WTC11 (cell line): ENCODE results near the gene PNMA6E.

Source experiments
- CREM ChIP-seq: sonication (generic); formaldehyde crosslinking; IDR thresholded peaks from 2 replicates; pipeline ENCODE4 v1.8.1; 2022; ENCODE audit warnings: mild to moderate bottlenecking, missing genetic modification reagents, moderate library complexity
- E2F4 ChIP-seq: sonication (generic); formaldehyde crosslinking; IDR thresholded peaks from 2 replicates; pipeline ENCODE4 v1.8.1; 2022; ENCODE audit warnings: low read depth, mild to moderate bottlenecking, moderate library complexity, missing genetic modification reagents, borderline replicate concordance
- JUN ChIP-seq: sonication (generic); formaldehyde crosslinking; IDR thresholded peaks from 2 replicates; pipeline ENCODE4 v1.8.0; 2023; ENCODE audit warnings: mild to moderate bottlenecking, missing genetic modification reagents
- NR1H2 ChIP-seq: sonication (generic); formaldehyde crosslinking; IDR thresholded peaks from 2 replicates; pipeline ENCODE4 v1.9.0; 2021; ENCODE audit warnings: mild to moderate bottlenecking, moderate library complexity, missing genetic modification reagents
- NR2C2 ChIP-seq: sonication (generic); formaldehyde crosslinking; IDR thresholded peaks from 2 replicates; pipeline ENCODE4 v1.8.0; 2022; ENCODE audit warnings: mild to moderate bottlenecking, missing genetic modification reagents
- SOX15 ChIP-seq: fragments of 250-450 bp; sonication (Bioruptor Pico); IDR thresholded peaks from 2 replicates; pipeline ENCODE4 v1.9.0; 2021; ENCODE audit warnings: mild to moderate bottlenecking
- TEAD4 ChIP-seq: sonication (generic); formaldehyde crosslinking; IDR thresholded peaks from 2 replicates; pipeline ENCODE4 v1.8.0; 2022; ENCODE audit warnings: mild to moderate bottlenecking, missing genetic modification reagents
- ZNF232 ChIP-seq: sonication (generic); formaldehyde crosslinking; IDR thresholded peaks from 2 replicates; pipeline ENCODE4 v1.8.0; 2022; ENCODE audit warnings: mild to moderate bottlenecking, missing genetic modification reagents
- ZNF423 ChIP-seq: fragments of 250-450 bp; sonication (Bioruptor Pico); IDR thresholded peaks from 2 replicates; pipeline ENCODE4 v2.1.2; 2022; ENCODE audit warnings: mild to moderate bottlenecking, moderate library complexity
- TF ChIP-seq, protein P1 (sequence below): fragments of 200-600 bp; IDR thresholded peaks from 2 replicates; pipeline ENCODE4 v1.8.0; 2022; ENCODE audit warnings: antibody characterized with exemption
- TF ChIP-seq, protein P2 (sequence below): sonication (generic); formaldehyde crosslinking; IDR thresholded peaks from 2 replicates; pipeline ENCODE4 v1.8.0; 2023; ENCODE audit warnings: missing genetic modification reagents, mild to moderate bottlenecking, borderline replicate concordance
- TF ChIP-seq, protein P3 (sequence below): sonication (generic); formaldehyde crosslinking; IDR thresholded peaks from 2 replicates; pipeline ENCODE4 v1.8.0; 2022; ENCODE audit warnings: missing genetic modification reagents
- TF ChIP-seq, protein P4 (sequence below): sonication (generic); formaldehyde crosslinking; IDR thresholded peaks from 2 replicates; pipeline ENCODE4 v1.8.0; 2023; ENCODE audit warnings: missing genetic modification reagents

GRCh38 chrX:153417637-153418036 is 16.5 kb upstream of the PNMA6E start:
- TF ChIP-seq NR2C2 (CRISPR knock-in tag), result no peak
- no peak for TF ChIP-seq TEAD4 (CRISPR knock-in tag)
- no peak for TF ChIP-seq ZNF232 (CRISPR knock-in tag)
- TF ChIP-seq, protein P1, sequence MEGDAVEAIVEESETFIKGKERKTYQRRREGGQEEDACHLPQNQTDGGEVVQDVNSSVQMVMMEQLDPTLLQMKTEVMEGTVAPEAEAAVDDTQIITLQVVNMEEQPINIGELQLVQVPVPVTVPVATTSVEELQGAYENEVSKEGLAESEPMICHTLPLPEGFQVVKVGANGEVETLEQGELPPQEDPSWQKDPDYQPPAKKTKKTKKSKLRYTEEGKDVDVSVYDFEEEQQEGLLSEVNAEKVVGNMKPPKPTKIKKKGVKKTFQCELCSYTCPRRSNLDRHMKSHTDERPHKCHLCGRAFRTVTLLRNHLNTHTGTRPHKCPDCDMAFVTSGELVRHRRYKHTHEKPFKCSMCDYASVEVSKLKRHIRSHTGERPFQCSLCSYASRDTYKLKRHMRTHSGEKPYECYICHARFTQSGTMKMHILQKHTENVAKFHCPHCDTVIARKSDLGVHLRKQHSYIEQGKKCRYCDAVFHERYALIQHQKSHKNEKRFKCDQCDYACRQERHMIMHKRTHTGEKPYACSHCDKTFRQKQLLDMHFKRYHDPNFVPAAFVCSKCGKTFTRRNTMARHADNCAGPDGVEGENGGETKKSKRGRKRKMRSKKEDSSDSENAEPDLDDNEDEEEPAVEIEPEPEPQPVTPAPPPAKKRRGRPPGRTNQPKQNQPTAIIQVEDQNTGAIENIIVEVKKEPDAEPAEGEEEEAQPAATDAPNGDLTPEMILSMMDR, result no peak
- TF ChIP-seq, protein P2, sequence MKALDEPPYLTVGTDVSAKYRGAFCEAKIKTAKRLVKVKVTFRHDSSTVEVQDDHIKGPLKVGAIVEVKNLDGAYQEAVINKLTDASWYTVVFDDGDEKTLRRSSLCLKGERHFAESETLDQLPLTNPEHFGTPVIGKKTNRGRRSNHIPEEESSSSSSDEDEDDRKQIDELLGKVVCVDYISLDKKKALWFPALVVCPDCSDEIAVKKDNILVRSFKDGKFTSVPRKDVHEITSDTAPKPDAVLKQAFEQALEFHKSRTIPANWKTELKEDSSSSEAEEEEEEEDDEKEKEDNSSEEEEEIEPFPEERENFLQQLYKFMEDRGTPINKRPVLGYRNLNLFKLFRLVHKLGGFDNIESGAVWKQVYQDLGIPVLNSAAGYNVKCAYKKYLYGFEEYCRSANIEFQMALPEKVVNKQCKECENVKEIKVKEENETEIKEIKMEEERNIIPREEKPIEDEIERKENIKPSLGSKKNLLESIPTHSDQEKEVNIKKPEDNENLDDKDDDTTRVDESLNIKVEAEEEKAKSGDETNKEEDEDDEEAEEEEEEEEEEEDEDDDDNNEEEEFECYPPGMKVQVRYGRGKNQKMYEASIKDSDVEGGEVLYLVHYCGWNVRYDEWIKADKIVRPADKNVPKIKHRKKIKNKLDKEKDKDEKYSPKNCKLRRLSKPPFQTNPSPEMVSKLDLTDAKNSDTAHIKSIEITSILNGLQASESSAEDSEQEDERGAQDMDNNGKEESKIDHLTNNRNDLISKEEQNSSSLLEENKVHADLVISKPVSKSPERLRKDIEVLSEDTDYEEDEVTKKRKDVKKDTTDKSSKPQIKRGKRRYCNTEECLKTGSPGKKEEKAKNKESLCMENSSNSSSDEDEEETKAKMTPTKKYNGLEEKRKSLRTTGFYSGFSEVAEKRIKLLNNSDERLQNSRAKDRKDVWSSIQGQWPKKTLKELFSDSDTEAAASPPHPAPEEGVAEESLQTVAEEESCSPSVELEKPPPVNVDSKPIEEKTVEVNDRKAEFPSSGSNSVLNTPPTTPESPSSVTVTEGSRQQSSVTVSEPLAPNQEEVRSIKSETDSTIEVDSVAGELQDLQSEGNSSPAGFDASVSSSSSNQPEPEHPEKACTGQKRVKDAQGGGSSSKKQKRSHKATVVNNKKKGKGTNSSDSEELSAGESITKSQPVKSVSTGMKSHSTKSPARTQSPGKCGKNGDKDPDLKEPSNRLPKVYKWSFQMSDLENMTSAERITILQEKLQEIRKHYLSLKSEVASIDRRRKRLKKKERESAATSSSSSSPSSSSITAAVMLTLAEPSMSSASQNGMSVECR (CRISPR knock-in tag), result no peak
- no peak for TF ChIP-seq SOX15
- no peak for TF ChIP-seq CREM (CRISPR knock-in tag)
- TF ChIP-seq E2F4, result no peak
- TF ChIP-seq JUN (CRISPR knock-in tag), result no peak
- TF ChIP-seq NR1H2, result no peak
- TF ChIP-seq, protein P3, sequence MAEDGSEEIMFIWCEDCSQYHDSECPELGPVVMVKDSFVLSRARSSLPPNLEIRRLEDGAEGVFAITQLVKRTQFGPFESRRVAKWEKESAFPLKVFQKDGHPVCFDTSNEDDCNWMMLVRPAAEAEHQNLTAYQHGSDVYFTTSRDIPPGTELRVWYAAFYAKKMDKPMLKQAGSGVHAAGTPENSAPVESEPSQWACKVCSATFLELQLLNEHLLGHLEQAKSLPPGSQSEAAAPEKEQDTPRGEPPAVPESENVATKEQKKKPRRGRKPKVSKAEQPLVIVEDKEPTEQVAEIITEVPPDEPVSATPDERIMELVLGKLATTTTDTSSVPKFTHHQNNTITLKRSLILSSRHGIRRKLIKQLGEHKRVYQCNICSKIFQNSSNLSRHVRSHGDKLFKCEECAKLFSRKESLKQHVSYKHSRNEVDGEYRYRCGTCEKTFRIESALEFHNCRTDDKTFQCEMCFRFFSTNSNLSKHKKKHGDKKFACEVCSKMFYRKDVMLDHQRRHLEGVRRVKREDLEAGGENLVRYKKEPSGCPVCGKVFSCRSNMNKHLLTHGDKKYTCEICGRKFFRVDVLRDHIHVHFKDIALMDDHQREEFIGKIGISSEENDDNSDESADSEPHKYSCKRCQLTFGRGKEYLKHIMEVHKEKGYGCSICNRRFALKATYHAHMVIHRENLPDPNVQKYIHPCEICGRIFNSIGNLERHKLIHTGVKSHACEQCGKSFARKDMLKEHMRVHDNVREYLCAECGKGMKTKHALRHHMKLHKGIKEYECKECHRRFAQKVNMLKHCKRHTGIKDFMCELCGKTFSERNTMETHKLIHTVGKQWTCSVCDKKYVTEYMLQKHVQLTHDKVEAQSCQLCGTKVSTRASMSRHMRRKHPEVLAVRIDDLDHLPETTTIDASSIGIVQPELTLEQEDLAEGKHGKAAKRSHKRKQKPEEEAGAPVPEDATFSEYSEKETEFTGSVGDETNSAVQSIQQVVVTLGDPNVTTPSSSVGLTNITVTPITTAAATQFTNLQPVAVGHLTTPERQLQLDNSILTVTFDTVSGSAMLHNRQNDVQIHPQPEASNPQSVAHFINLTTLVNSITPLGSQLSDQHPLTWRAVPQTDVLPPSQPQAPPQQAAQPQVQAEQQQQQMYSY (CRISPR knock-in tag), result no peak
- TF ChIP-seq, protein P4, sequence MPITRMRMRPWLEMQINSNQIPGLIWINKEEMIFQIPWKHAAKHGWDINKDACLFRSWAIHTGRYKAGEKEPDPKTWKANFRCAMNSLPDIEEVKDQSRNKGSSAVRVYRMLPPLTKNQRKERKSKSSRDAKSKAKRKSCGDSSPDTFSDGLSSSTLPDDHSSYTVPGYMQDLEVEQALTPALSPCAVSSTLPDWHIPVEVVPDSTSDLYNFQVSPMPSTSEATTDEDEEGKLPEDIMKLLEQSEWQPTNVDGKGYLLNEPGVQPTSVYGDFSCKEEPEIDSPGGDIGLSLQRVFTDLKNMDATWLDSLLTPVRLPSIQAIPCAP (CRISPR knock-in tag), result no peak
- TF ChIP-seq ZNF423 (CRISPR knock-in tag), result no peak
